Measurements from ENCODE around the gene LILRB3.
A peak's percentile ranks its signal among the peaks of the same experiment; 100 is the strongest.
"Not testable (repeated sequence)": the region's sequence is repeated elsewhere in the genome, so short reads cannot be mapped to it uniquely, and the experiment has no call there.

Gene LILRB3

DNA sequence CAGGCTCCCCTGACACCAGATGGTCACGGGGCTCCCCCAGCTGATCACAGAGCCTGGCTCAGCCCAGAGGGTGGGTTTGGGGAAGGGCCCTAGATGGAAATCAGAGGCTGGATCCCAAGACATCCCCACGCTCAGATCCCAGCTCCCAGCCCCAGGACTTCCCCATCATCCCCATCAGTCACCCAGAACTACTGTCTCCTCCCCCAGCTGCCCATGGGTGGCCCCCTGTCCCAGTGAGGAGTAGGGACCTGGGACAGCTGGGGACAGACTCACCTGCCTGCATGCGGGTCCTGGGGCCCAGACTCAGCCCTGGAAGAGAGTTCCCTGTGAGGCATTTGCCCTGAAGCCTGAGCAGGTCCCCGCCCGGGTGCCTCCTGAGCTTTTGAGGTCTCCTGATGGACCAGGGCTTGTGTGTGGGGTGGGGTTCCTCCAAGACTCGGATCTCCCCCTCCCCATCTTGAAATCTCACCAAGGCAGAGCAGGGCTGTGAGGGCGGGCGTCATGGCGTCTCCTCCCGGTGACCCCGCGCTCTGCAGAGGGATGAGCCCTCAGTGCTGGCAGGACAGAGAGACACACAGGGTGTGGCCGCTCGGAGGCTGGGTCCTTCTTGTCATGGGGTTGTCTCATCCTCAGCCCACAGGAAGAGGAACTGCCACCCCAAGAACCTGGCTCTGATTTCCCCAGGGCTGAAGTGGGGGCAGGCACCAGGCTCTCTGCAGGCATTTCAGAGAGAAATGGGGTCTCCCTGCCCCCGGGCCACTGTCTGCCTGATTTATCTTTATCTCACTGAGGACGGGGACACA lies at the start of gene LILRB3:
Gene LILRB3 (minus strand): TSS at position 534 of the 803 bp plus-strand sequence. CDS start 31 bp downstream, at position 503.
- not testable (repeated sequence) for H3K36me3 Mint-ChIP-seq (ENCODE audit: low read depth); H3K27me3 Mint-ChIP-seq (ENCODE audit: low read depth); H3K9me3 Mint-ChIP-seq; H3K4me1 Mint-ChIP-seq (ENCODE audit: low read depth)
- peak within 1 kb of the TSS; percentile 9 for H3K4me3 Mint-ChIP-seq
- peak within 1 kb of the TSS; percentile 60 for H3K27ac Mint-ChIP-seq

DNA sequence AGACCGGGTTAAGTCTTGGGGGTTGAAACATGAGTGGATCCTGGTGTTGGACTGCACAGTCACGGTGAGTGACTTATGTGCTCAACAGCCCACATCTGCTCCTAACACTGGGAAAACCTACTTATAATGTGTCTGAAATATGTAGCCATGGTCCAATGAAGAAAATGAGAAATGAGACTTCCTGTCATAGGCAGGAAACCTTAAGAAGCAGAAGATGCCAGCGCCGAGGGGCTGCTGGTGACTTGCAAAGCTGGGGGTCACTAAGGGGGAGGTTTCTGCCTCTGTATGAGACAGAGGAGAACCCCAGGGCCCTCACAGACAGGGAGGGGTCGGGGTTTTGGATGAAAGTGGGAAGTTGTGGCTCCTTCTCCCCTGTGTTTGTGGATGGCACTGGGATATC lies 49.4 kb upstream of the LILRB3 start:
- not testable (repeated sequence) for H3K36me3 Mint-ChIP-seq (ENCODE audit: low read depth); H3K27ac Mint-ChIP-seq; H3K4me1 Mint-ChIP-seq (ENCODE audit: low read depth); H3K4me3 Mint-ChIP-seq; H3K9me3 Mint-ChIP-seq
- H3K27me3 Mint-ChIP-seq (ENCODE audit: low read depth): peaks cover 17% of the 10 kb centered on the region

DNA sequence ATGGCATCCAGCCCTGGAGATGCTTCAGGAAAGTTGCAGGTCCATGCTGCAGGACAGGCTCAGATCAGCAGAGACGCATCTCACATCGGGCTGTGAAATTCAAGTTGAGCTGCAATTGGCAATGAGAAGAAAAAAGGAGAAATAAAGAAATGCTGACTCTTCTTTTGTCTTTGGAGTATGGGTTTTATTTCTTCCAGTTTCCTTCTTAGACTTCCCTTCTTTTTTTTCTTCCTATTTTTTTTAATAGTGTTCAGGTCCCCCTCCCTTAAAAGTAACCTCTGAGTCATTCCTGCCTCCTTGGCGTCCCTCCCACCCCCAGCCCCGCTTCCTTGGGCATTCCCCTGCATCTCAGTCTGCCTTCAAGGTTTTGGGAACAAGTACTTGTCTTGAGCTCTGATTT lies 48.8 kb upstream of the LILRB3 start:
- not testable (repeated sequence) for H3K4me1 Mint-ChIP-seq (ENCODE audit: low read depth)

GRCh38 chr19:54271106-54271505 lies 48.3 kb upstream of the LILRB3 start:
- no peak overlapping the region for H3K4me3 Mint-ChIP-seq

More for the DNA sequence above, 48.8 kb upstream of the LILRB3 start:
- H3K9me3 Mint-ChIP-seq; H3K36me3 Mint-ChIP-seq (ENCODE audit: low read depth); H3K4me3 Mint-ChIP-seq; H3K27ac Mint-ChIP-seq: not testable (repeated sequence)
- peaks cover 17% of the 10 kb centered on the region for H3K27me3 Mint-ChIP-seq (ENCODE audit: low read depth)

GRCh38 chr19:54268936-54269335 lies 46.1 kb upstream of the LILRB3 start:
- peaks cover 20% of the 10 kb centered on the region for H3K27me3 Mint-ChIP-seq (ENCODE audit: low read depth)

More at GRCh38 chr19:54271106-54271505, 48.3 kb upstream of the LILRB3 start:
- Mint-ChIP-seq H3K36me3 (ENCODE audit: low read depth) (no peaks in the 10 kb centered on the region), H3K9me3 (no peaks in the 10 kb centered on the region), H3K27ac (no peak overlapping the region), H3K27me3 (ENCODE audit: low read depth) (peaks cover 17% of the 10 kb centered on the region), H3K4me1 (ENCODE audit: low read depth) (no peaks in the 10 kb centered on the region)

GRCh38 chr19:54266133-54266532 lies 43.3 kb upstream of the LILRB3 start:
- no peak overlapping the region for H3K27ac Mint-ChIP-seq
- H3K4me3 Mint-ChIP-seq: no peak overlapping the region
- H3K27me3 Mint-ChIP-seq (ENCODE audit: low read depth): peaks cover 16% of the 10 kb centered on the region
- H3K36me3 Mint-ChIP-seq (ENCODE audit: low read depth): no peaks in the 10 kb centered on the region
- H3K4me1 Mint-ChIP-seq (ENCODE audit: low read depth): peaks cover 2% of the 10 kb centered on the region
- no peaks in the 10 kb centered on the region for H3K9me3 Mint-ChIP-seq

More at GRCh38 chr19:54268936-54269335, 46.1 kb upstream of the LILRB3 start:
- Mint-ChIP-seq H3K9me3 (no peaks in the 10 kb centered on the region), H3K27ac (no peak overlapping the region), H3K4me3 (no peak overlapping the region), H3K4me1 (ENCODE audit: low read depth) (peaks cover 2% of the 10 kb centered on the region), H3K36me3 (ENCODE audit: low read depth) (no peaks in the 10 kb centered on the region)

- H3K4me1 Mint-ChIP-seq (ENCODE audit: low read depth): peaks cover 2% of the 10 kb centered on the region
- H3K9me3 Mint-ChIP-seq: no peaks in the 10 kb centered on the region
- H3K36me3 Mint-ChIP-seq (ENCODE audit: low read depth): no peaks in the 10 kb centered on the region
- peaks cover 7% of the 10 kb centered on the region for H3K27me3 Mint-ChIP-seq (ENCODE audit: low read depth)
- no peak overlapping the region for H3K27ac Mint-ChIP-seq
- no peak overlapping the region for H3K4me3 Mint-ChIP-seq
These were observed 39.7 kb upstream of the LILRB3 start for GRCh38 chr19:54262470-54262869.

- Mint-ChIP-seq H3K9me3 (no peaks in the 10 kb centered on the region), H3K4me3 (no peak overlapping the region), H3K36me3 (ENCODE audit: low read depth) (no peaks in the 10 kb centered on the region), H3K27me3 (ENCODE audit: low read depth) (peaks cover 7% of the 10 kb centered on the region), H3K4me1 (ENCODE audit: low read depth) (peaks cover 2% of the 10 kb centered on the region), H3K27ac (no peak overlapping the region)
These were observed 39.3 kb upstream of the LILRB3 start for GRCh38 chr19:54262066-54262465.

DNA sequence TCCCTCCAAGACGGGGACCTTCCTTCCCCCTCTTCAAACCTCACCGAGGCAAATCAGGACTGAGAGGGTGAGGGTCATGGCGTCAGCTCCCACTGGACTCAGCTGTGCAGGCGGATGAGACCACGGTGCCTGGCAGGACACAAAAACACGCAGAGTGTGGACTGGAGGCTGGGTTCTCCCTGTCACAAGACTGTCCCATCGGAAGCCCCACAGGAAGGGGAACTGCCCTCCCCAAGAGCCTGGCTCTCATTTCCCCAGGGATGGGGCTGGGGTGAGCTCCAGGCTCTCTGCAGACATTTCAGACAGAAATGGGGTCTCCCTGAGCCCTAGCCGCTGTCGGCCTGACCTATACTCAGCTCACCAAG lies 34.3 kb upstream of the LILRB3 start, which contains the start of gene LILRB5:
Gene LILRB5 (minus strand): TSS at position 158 of the 365 bp plus-strand sequence. CDS start 80 bp downstream, at position 78.
- no peaks in the 10 kb centered on the region for H3K27me3 Mint-ChIP-seq (ENCODE audit: low read depth)
- no peak within 1 kb of the TSS for H3K27ac Mint-ChIP-seq
- no peaks in the 10 kb centered on the region for H3K36me3 Mint-ChIP-seq (ENCODE audit: low read depth)
- no peaks in the 10 kb centered on the region for H3K4me1 Mint-ChIP-seq (ENCODE audit: low read depth)
- H3K9me3 Mint-ChIP-seq: no peaks in the 10 kb centered on the region
- no peak within 1 kb of the TSS for H3K4me3 Mint-ChIP-seq

GRCh38 chr19:54256250-54257115 lies 33.7 kb upstream of the LILRB3 start:
- no peak overlapping the region for H3K4me3 Mint-ChIP-seq
- H3K4me1 Mint-ChIP-seq (ENCODE audit: low read depth): no peaks in the 10 kb centered on the region
- no peak overlapping the region for H3K27ac Mint-ChIP-seq
- no peaks in the 10 kb centered on the region for H3K9me3 Mint-ChIP-seq
- no peaks in the 10 kb centered on the region for H3K27me3 Mint-ChIP-seq (ENCODE audit: low read depth)
- no peaks in the 10 kb centered on the region for H3K36me3 Mint-ChIP-seq (ENCODE audit: low read depth)

GRCh38 chr19:54255105-54255775 lies 32.4 kb upstream of the LILRB3 start:
- H3K4me3 Mint-ChIP-seq: no peak overlapping the region
- H3K27ac Mint-ChIP-seq: no peak overlapping the region
- H3K4me1 Mint-ChIP-seq (ENCODE audit: low read depth): no peaks in the 10 kb centered on the region
- H3K27me3 Mint-ChIP-seq (ENCODE audit: low read depth): peaks cover 2% of the 10 kb centered on the region
- no peaks in the 10 kb centered on the region for H3K9me3 Mint-ChIP-seq
- H3K36me3 Mint-ChIP-seq (ENCODE audit: low read depth): no peaks in the 10 kb centered on the region

GRCh38 chr19:54254195-54254906 lies 31.5 kb upstream of the LILRB3 start:
- no peaks in the 10 kb centered on the region for H3K36me3 Mint-ChIP-seq (ENCODE audit: low read depth)
- H3K27me3 Mint-ChIP-seq (ENCODE audit: low read depth): peaks cover 5% of the 10 kb centered on the region
- H3K27ac Mint-ChIP-seq: no peak overlapping the region
- H3K4me1 Mint-ChIP-seq (ENCODE audit: low read depth): no peaks in the 10 kb centered on the region
- H3K9me3 Mint-ChIP-seq: no peaks in the 10 kb centered on the region
- H3K4me3 Mint-ChIP-seq: no peak overlapping the region

GRCh38 chr19:54253331-54254194 lies 30.8 kb upstream of the LILRB3 start:
- H3K9me3 Mint-ChIP-seq: no peaks in the 10 kb centered on the region
- H3K27ac Mint-ChIP-seq: no peak overlapping the region
- H3K27me3 Mint-ChIP-seq (ENCODE audit: low read depth): peaks cover 5% of the 10 kb centered on the region
- H3K36me3 Mint-ChIP-seq (ENCODE audit: low read depth): no peaks in the 10 kb centered on the region
- H3K4me1 Mint-ChIP-seq (ENCODE audit: low read depth): no peaks in the 10 kb centered on the region
- H3K4me3 Mint-ChIP-seq: no peak overlapping the region

All from T-helper 1 cell treated with Interleukin-12 subunit alpha and Interleukin-12 subunit beta and Interleukin-4 antibody, amounts not matched to agents 30 μg/mL and 1 μg/mL, for 36 hours (primary cell).